ENCODE measurements around the gene GRAP2. TPM values are rescaled to one million over a fixed set of nuclear protein-coding genes. Genes with fewer than 3 reads are reported as not detected.
"Not testable (repeated sequence)": the region's sequence is repeated elsewhere in the genome, so short reads cannot be mapped to it uniquely, and the experiment has no call there.

GRAP2 gene
- total RNA-seq, 1 experiment from 2014 or later: 0.12 TPM

GRCh38 chr22:39947220-39948216, 46.6 kb downstream of the GRAP2 start:
- H3K4me3 Mint-ChIP-seq (ENCODE audit: unreplicated experiment): no peak overlapping the region
- H3K27ac Mint-ChIP-seq (ENCODE audit: low read depth, unreplicated experiment): no peak overlapping the region
- POLR2A ChIA-PET: no interaction called here
- TF ChIP-seq CTCF (IDR thresholded peaks at IDR 0.05; ENCODE audit: unreplicated experiment): no peak
- H3K27me3 Mint-ChIP-seq (ENCODE audit: insufficient read depth, unreplicated experiment): no peaks in the 10 kb centered on the region
- no peaks in the 10 kb centered on the region for H3K4me1 Mint-ChIP-seq (ENCODE audit: insufficient read depth, unreplicated experiment)
- no TSS peak for BruUV-seq (replicated peaks)
- no peaks in the 10 kb centered on the region for H3K36me3 Mint-ChIP-seq (ENCODE audit: insufficient read depth, unreplicated experiment)
- CTCF ChIA-PET: interaction anchor here (0.6 to 0.8 kb wide), 2 partner anchors 78 to 366 kb away, joined by 3 read pairs; no protein-coding TSS in a partner anchor
- H3K9me3 Mint-ChIP-seq (ENCODE audit: unreplicated experiment): no peaks in the 10 kb centered on the region
- intact Hi-C loops (cut with micrococcal nuclease): no loop called here
- DNase-seq (ENCODE audit: unreplicated experiment): no peak

GRCh38 chr22:39949964-39950737, 49.3 kb downstream of the GRAP2 start:
- no peak overlapping the region for H3K4me3 Mint-ChIP-seq (ENCODE audit: unreplicated experiment)
- DNase-seq (ENCODE audit: unreplicated experiment): no peak
- ChIA-PET CTCF (interaction anchor here (1.2 kb wide), 1 partner anchor 17 kb away, joined by 3 read pairs; no protein-coding TSS in a partner anchor), POLR2A (no interaction called here)
- no peaks in the 10 kb centered on the region for H3K9me3 Mint-ChIP-seq (ENCODE audit: unreplicated experiment)
- no peaks in the 10 kb centered on the region for H3K27me3 Mint-ChIP-seq (ENCODE audit: insufficient read depth, unreplicated experiment)
- no peaks in the 10 kb centered on the region for H3K36me3 Mint-ChIP-seq (ENCODE audit: insufficient read depth, unreplicated experiment)
- intact Hi-C loops (cut with micrococcal nuclease): no loop called here
- BruUV-seq (replicated peaks): no TSS peak
- H3K4me1 Mint-ChIP-seq (ENCODE audit: insufficient read depth, unreplicated experiment): no peaks in the 10 kb centered on the region
- H3K27ac Mint-ChIP-seq (ENCODE audit: low read depth, unreplicated experiment): no peak overlapping the region
- no peak for TF ChIP-seq CTCF (IDR thresholded peaks at IDR 0.05; ENCODE audit: unreplicated experiment)

- H3K27ac Mint-ChIP-seq (ENCODE audit: low read depth, unreplicated experiment); H3K36me3 Mint-ChIP-seq (ENCODE audit: insufficient read depth, unreplicated experiment); BruUV-seq (replicated peaks); intact Hi-C loops (cut with micrococcal nuclease); H3K9me3 Mint-ChIP-seq (ENCODE audit: unreplicated experiment); H3K27me3 Mint-ChIP-seq (ENCODE audit: insufficient read depth, unreplicated experiment); DNase-seq (ENCODE audit: unreplicated experiment); H3K4me3 Mint-ChIP-seq (ENCODE audit: unreplicated experiment); POLR2A ChIA-PET; H3K4me1 Mint-ChIP-seq (ENCODE audit: insufficient read depth, unreplicated experiment): not testable (repeated sequence)
- CTCF ChIA-PET: interaction anchor here (1.1 kb wide), 1 partner anchor 73 kb away, joined by 3 read pairs; no protein-coding TSS in a partner anchor
These were observed 50.9 kb downstream of the GRAP2 start for GRCh38 chr22:39951603-39952293.

- no peak overlapping the region for H3K4me3 Mint-ChIP-seq (ENCODE audit: unreplicated experiment)
- no TSS peak for BruUV-seq (replicated peaks)
- no peaks in the 10 kb centered on the region for H3K4me1 Mint-ChIP-seq (ENCODE audit: insufficient read depth, unreplicated experiment)
- intact Hi-C loops (cut with micrococcal nuclease): no loop called here
- CTCF ChIA-PET: interaction anchor here (0.6 to 1.3 kb wide), 2 partner anchors 72 to 84 kb away, joined by 3 to 4 read pairs; no protein-coding TSS in a partner anchor
- POLR2A ChIA-PET: no interaction called here
- DNase-seq (ENCODE audit: unreplicated experiment): no peak
- H3K9me3 Mint-ChIP-seq (ENCODE audit: unreplicated experiment): no peaks in the 10 kb centered on the region
- no peaks in the 10 kb centered on the region for H3K27me3 Mint-ChIP-seq (ENCODE audit: insufficient read depth, unreplicated experiment)
- H3K27ac Mint-ChIP-seq (ENCODE audit: low read depth, unreplicated experiment): no peak overlapping the region
- no peak for TF ChIP-seq CTCF (IDR thresholded peaks at IDR 0.05; ENCODE audit: unreplicated experiment)
- no peaks in the 10 kb centered on the region for H3K36me3 Mint-ChIP-seq (ENCODE audit: insufficient read depth, unreplicated experiment)
These were observed 51.5 kb downstream of the GRAP2 start for GRCh38 chr22:39952347-39952746.
